Motor neuron (in vitro differentiated cells): ENCODE measurements around the gene RAD21L1. TPM values are rescaled to one million over a fixed set of nuclear protein-coding genes. Genes with fewer than 3 reads are reported as not detected.
A peak's percentile ranks its signal among the peaks of the same experiment; 100 is the strongest.
"Not testable (repeated sequence)": the region's sequence is repeated elsewhere in the genome, so short reads cannot be mapped to it uniquely, and the experiment has no call there.

ENCODE experiments used
- ATAC-seq, 8 experiments: fragments of 200-7000 bp; cut with Tn5 transposase; replicated peaks in 6 of 8; 2 replicates each; pipeline ENCODE4 v1.8.0; 2021; ENCODE audit warnings: mild to moderate bottlenecking in 8 of 8, moderate library complexity in 8 of 8
- H3K27ac ChIP-seq, 2 donors: fragments of 250-450 bp; sonication (Bioruptor Pico); 2 replicates each; pipeline ENCODE4 v1.9.0; 2021; ENCODE audit warnings: antibody characterized with exemption in 2 of 2, mild to moderate bottlenecking in 2 of 2, moderate library complexity in 1 of 2
- H3K4me1 ChIP-seq, 2 donors: fragments of 250-450 bp; sonication (Bioruptor Pico); replicated peaks in 1 of 2; 2 replicates each; pipeline ENCODE4 v1.6.1; 2021; ENCODE audit warnings: antibody characterized with exemption in 2 of 2, mild to moderate bottlenecking in 2 of 2, moderate library complexity in 1 of 2
- H3K4me3 ChIP-seq, 5 donors: fragments of 250-450 bp; sonication (Bioruptor Pico); 2 replicates each; pipeline ENCODE4 v1.9.0; 2021; ENCODE audit warnings: antibody characterized with exemption in 5 of 5, mild to moderate bottlenecking in 5 of 5, moderate library complexity in 4 of 5
- WGBS, 10 experiments: fragments of 450-650 bp; shearing (Covaris generic); methylation state at CpG; one replicate each; pipeline ENCODE4 v1.0.0; 2022; 5-methylcytosine and 5-hydroxymethylcytosine counted together
- in situ Hi-C, 9 experiments: fragments of 400-800 bp; cut with MboI; loops; one replicate each; pipeline ENCODE4 v1.15.0; 2021; ENCODE audit warnings: low sequenced_read_pairs in 9 of 9, low pct_unique_long_range_greater_than_20kb in 2 of 9; ENCODE audit not compliant: unreplicated experiment in 9 of 9
- total RNA-seq, 8 experiments: library from RNA; unstranded; fragments of 300-600 nt; gene quantifications; 2 replicates each; pipeline versions ENCODE4 v1.2.3 to v1.2.4, GENCODE V29; 2022

The RAD21L1 gene
- total RNA-seq, 8 experiments from 2014 or later = not detected

- in situ Hi-C loops = loop anchor here in 3 of 9 experiments (25.0 kb wide), 1 partner anchor 404 kb away; no protein-coding TSS in a partner anchor
- 0 to 100% (median 49%) methylated on average over 1 to 10 of the region's 19 CpGs; no CpG with 5 or more reads in 3 of the 10 experiments for WGBS, 10 experiments
- not testable (repeated sequence) for H3K4me1 ChIP-seq, ATAC-seq, H3K4me3 ChIP-seq, H3K27ac ChIP-seq
Measured at GRCh38 chr20:1216527-1217427, 9.1 kb upstream of the RAD21L1 start.

- H3K27ac ChIP-seq, ATAC-seq, H3K4me3 ChIP-seq, H3K4me1 ChIP-seq: not testable (repeated sequence)
- in situ Hi-C loops = loop anchor here in 3 of 9 experiments (25.0 kb wide), 1 partner anchor 410 kb away; no protein-coding TSS in a partner anchor
- WGBS, 10 experiments = 100% methylated on average over 1 of the region's 4 CpGs; no CpG with 5 or more reads in 9 of the 10 experiments
Measured at GRCh38 chr20:1222750-1223149, 3.1 kb upstream of the RAD21L1 start.

- Histone ChIP-seq H3K4me1 (no peaks in the 10 kb centered on the region), H3K27ac (no peak overlapping the region), H3K4me3 (peak overlapping the region in 1 of 5 donors; percentile 48)
- 50 to 95% (median 70%) methylated on average over 1 to 11 of the region's 20 CpGs; no CpG with 5 or more reads in 1 of the 10 experiments for WGBS, 10 experiments
- no peak for ATAC-seq
- in situ Hi-C loops = loop anchor here in 3 of 9 experiments (25.0 kb wide), 1 partner anchor 412 kb away; no protein-coding TSS in a partner anchor
Measured at GRCh38 chr20:1224205-1224890, 1.5 kb upstream of the RAD21L1 start.

GRCh38 chr20:1225263-1225782, 521 bp upstream of the RAD21L1 start:
- Histone ChIP-seq H3K4me1 (no peaks in the 10 kb centered on the region), H3K27ac (no peak overlapping the region), H3K4me3 (peak overlapping the region; percentile 39 to 53 (median 48))
- ATAC-seq = peak; percentile 76 to 90 (median 87)
- in situ Hi-C loops = no loop called here
- 0% methylated on average over 3 to 8 of the region's 30 CpGs; no CpG with 5 or more reads in 8 of the 10 experiments for WGBS, 10 experiments

GRCh38 chr20:1229541-1229940, 3.7 kb downstream of the RAD21L1 start:
- WGBS, 10 experiments = 33 to 82% (median 71%) methylated on average over 1 to 3 of the region's 3 CpGs
- no peaks in the 10 kb centered on the region for H3K4me1 ChIP-seq
- no peak for ATAC-seq
- no peak overlapping the region for H3K27ac ChIP-seq
- in situ Hi-C loops = no loop called here
- no peak overlapping the region for H3K4me3 ChIP-seq

GRCh38 chr20:1232286-1233111, 6.7 kb downstream of the RAD21L1 start:
- in situ Hi-C loops = no loop called here
- H3K27ac ChIP-seq = no peak overlapping the region
- no peak for ATAC-seq
- no peaks in the 10 kb centered on the region for H3K4me1 ChIP-seq
- 43 to 95% (median 73%) methylated on average over 1 to 3 of the region's 3 CpGs for WGBS, 10 experiments
- no peak overlapping the region for H3K4me3 ChIP-seq

- Histone ChIP-seq H3K4me3 (no peak overlapping the region), H3K27ac (no peak overlapping the region), H3K4me1 (peaks cover 3 to 6% of the 10 kb centered on the region in 2 donors)
- WGBS, 10 experiments = 42 to 100% (median 71%) methylated on average over 1 to 4 of the region's 5 CpGs; no CpG with 5 or more reads in 1 of the 10 experiments
- peak in 2 of 8 experiments; percentile 35 to 36 for ATAC-seq
- in situ Hi-C loops = no loop called here
Measured at GRCh38 chr20:1240549-1240948, 14.7 kb downstream of the RAD21L1 start.

- H3K27ac ChIP-seq = no peak overlapping the region
- H3K4me1 ChIP-seq = peaks cover 3 to 6% of the 10 kb centered on the region in 2 donors
- no peak overlapping the region for H3K4me3 ChIP-seq
- ATAC-seq = no peak
- in situ Hi-C loops = no loop called here
Measured at GRCh38 chr20:1241456-1241855, 15.6 kb downstream of the RAD21L1 start.

- no peak overlapping the region for H3K4me3 ChIP-seq
- in situ Hi-C loops = no loop called here
- no peak overlapping the region for H3K27ac ChIP-seq
Measured at GRCh38 chr20:1242099-1242498, 16.3 kb downstream of the RAD21L1 start.

GRCh38 chr20:1242530-1242929, 16.7 kb downstream of the RAD21L1 start:
- 0 to 83% (median 57%) methylated on average over 1 to 2 of the region's 2 CpGs; no CpG with 5 or more reads in 3 of the 10 experiments for WGBS, 10 experiments
- ATAC-seq = peak in 2 of 8 experiments; percentile 65 to 97
- no peak overlapping the region for H3K27ac ChIP-seq
- peaks cover 3 to 6% of the 10 kb centered on the region in 2 donors for H3K4me1 ChIP-seq
- no peak overlapping the region for H3K4me3 ChIP-seq
- in situ Hi-C loops = no loop called here

More at GRCh38 chr20:1242099-1242498, 16.3 kb downstream of the RAD21L1 start:
- ATAC-seq = no peak
- WGBS, 10 experiments = 69 to 80% (median 72%) methylated on average over 1 to 3 of the region's 3 CpGs; no CpG with 5 or more reads in 5 of the 10 experiments
- H3K4me1 ChIP-seq = peaks cover 3 to 6% of the 10 kb centered on the region in 2 donors

GRCh38 chr20:1245578-1245977, 19.7 kb downstream of the RAD21L1 start:
- peaks cover 3 to 4% of the 10 kb centered on the region in 2 donors for H3K4me1 ChIP-seq
- 0 to 86% (median 50%) methylated on average over 1 to 2 of the region's 2 CpGs; no CpG with 5 or more reads in 1 of the 10 experiments for WGBS, 10 experiments
- no peak overlapping the region for H3K27ac ChIP-seq
- no peak for ATAC-seq
- no peak overlapping the region for H3K4me3 ChIP-seq
- in situ Hi-C loops = no loop called here

- no peaks in the 10 kb centered on the region for H3K4me1 ChIP-seq
- in situ Hi-C loops = no loop called here
- ATAC-seq = no peak
- H3K4me3 ChIP-seq = no peak overlapping the region
- H3K27ac ChIP-seq = no peak overlapping the region
Measured at GRCh38 chr20:1247689-1248088, 21.8 kb downstream of the RAD21L1 start.
